Peyer's patch (tissue), 4 donors: Measurements from ENCODE around the gene MBD3.

Experiments
- CTCF ChIP-seq, 6 experiments: fragments of 450-650 bp in 4 of 6; fragments of 200-600 bp in 2 of 6; sonication (generic) in 1 of 6; IDR thresholded peaks; one replicate each; pipeline ENCODE4 v1.5.1; 2017 to 2019; ENCODE audit warnings: antibody characterized with exemption in 6 of 6, mild to moderate bottlenecking in 3 of 6, moderate library complexity in 1 of 6
- POLR2A ChIP-seq, 2 donors: fragments of 450-650 bp; IDR thresholded peaks; one replicate each; pipeline ENCODE4 v1.5.1; 2017; ENCODE audit warnings: antibody characterized with exemption in 2 of 2, mild to moderate bottlenecking in 2 of 2, moderate library complexity in 2 of 2

GRCh38 chr19:1630012-1630411 is 37.3 kb upstream of the MBD3 start:
- no peak for TF ChIP-seq CTCF (IDR thresholded peaks at IDR 0.05)
- TF ChIP-seq POLR2A (IDR thresholded peaks at IDR 0.05), result no peak
